ENCODE data around the gene METTL25B.

The METTL25B gene

GRCh38 chr1:156725683-156726280 is 2.5 kb upstream of the METTL25B start:
- peak in 52 of 56 donors; percentile 22 to 91 (median 72) for DNase-seq

GRCh38 chr1:156726549-156727226 is 1.6 kb upstream of the METTL25B start:
- DNase-seq, result peak in 7 of 56 donors; percentile 11 to 51 (median 21)

GRCh38 chr1:156727492-156727891 is 777 bp upstream of the METTL25B start:
- no peak for DNase-seq

- peak; percentile 59 to 98 (median 89) for DNase-seq
Observed at GRCh38 chr1:156728599-156729462, 562 bp downstream of the METTL25B start, which contains the start of gene ISG20L2. TSS of gene ISG20L2 (minus strand) at chr1:156728766. CDS start at chr1:156727652, 1,114 bp downstream.

GRCh38 chr1:156733989-156734584 is 5.8 kb downstream of the METTL25B start:
- no peak for DNase-seq

GRCh38 chr1:156738407-156738806 is 10.1 kb downstream of the METTL25B start:
- DNase-seq, result no peak

- no peak for DNase-seq
Observed at GRCh38 chr1:156738916-156739315, 10.6 kb downstream of the METTL25B start.

GRCh38 chr1:156740237-156740740 is 12.0 kb downstream of the METTL25B start:
- DNase-seq, result peak in 2 of 56 donors; percentile 47 to 54

GRCh38 chr1:156740741-156741480 is 12.6 kb downstream of the METTL25B start, which contains the start of gene MRPL24:
TSS of gene MRPL24 (minus strand) at chr1:156741088. CDS start at chr1:156738704, 2,384 bp downstream.
- peak; percentile 86 to 99 (median 98) for DNase-seq

GRCh38 chr1:156741481-156741983 is 13.3 kb downstream of the METTL25B start:
- no peak for DNase-seq

- DNase-seq, result no peak
Observed at GRCh38 chr1:156742017-156742416, 13.7 kb downstream of the METTL25B start.

GRCh38 chr1:156742801-156743200 is 14.5 kb downstream of the METTL25B start:
- no peak for DNase-seq

GRCh38 chr1:156743367-156744302 is 15.4 kb downstream of the METTL25B start:
- no peak for DNase-seq

- DNase-seq, result no peak
Observed at GRCh38 chr1:156744344-156744743, 16.1 kb downstream of the METTL25B start.

- DNase-seq, result no peak
Observed at GRCh38 chr1:156744786-156745419, 16.6 kb downstream of the METTL25B start.

GRCh38 chr1:156745881-156746280 is 17.6 kb downstream of the METTL25B start:
- no peak for DNase-seq

GRCh38 chr1:156746406-156746727 is 18.1 kb downstream of the METTL25B start:
- DNase-seq, result no peak
